ENCODE results near the gene ANAPC16. TPM values are rescaled to one million over a fixed set of nuclear protein-coding genes. Genes with fewer than 3 reads are reported as not detected.
"Not testable (repeated sequence)": the region's sequence is repeated elsewhere in the genome, so short reads cannot be mapped to it uniquely, and the experiment has no call there.

The ANAPC16 gene
- total RNA-seq, 1 donor from 2014 or later: 59.8 TPM

DNA sequence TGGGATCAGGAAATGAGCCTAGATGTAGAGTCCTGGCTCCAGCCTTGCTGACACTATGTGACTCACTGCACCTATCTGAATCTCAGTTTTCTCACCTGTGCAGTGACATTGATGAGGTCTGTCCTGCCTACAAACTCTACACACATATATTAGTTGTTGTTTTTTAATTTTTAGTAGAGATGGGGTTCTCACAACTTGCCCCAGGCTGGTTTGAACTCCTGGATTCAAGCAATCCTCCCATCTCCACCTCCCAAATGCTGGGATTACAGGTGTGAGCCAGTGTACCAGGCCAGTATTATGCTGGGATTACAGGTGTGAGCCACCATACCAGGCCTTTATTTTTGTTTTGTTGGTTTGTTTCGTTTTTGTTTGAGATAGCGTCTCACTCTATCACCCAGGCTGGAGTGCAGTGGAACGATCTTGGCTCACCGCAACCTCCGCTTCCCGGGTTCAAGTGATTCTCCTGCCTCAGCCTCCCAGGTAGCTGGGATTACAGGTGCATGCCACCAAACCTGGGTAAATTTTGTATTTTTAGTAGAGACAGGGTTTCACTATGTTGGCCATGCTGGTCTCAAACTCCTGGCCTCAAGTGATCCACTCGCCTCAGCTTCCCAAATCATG, 46.1 kb downstream of the ANAPC16 start:
- DNase-seq (ENCODE audit: low read depth, low spot score): no peak

DNA sequence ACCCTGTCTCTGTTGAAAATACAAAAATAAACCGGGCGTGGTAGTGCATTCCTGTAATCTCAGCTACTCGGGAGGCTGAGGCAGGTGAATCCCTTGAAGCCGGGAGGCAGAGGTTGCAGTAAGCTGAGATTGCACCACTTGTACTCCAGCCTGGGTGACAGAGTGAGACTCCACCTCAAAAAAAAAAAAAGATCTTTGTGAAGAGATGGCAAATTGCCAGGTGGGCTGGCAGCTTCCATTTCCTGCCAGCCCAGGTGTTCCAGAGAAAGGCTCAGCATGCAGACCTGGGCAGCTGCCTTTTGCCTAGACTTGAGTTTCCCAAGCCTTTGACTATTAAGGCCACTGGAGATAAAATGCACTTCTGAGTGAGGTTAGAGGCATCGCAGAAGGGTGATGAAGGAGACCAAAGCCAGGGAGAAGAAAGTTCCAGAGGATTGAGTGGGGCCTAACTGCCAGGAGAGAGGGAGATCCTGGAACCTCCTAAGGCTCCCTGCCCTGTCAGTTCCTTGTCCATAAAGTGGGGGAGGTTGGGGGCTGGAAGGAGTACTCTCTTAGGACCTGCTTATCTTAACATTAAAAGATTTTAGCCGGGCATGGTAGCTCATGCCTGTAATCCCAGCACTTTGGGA, 47.9 kb downstream of the ANAPC16 start:
- DNase-seq (ENCODE audit: low read depth, low spot score): no peak

DNA sequence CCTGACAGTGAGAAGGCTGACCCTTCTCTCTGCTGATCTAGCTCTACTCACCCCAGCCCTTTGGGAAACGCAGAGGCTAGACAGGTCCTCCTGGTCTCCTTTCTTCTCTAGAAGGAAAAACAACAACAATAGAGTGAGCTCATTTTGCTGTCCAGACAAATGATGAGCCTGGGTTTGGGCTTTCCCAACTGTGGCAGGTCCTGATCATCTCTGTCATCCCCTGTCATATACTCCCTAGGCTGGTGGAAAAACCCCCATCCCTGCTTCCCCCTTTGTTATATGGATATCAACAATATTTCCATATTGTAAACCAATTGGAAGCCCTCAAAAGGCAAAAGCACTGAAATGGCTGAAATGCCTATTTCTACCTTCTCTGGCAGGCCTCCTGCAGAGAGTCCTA, 48.7 kb downstream of the ANAPC16 start:
- DNase-seq (ENCODE audit: low read depth, low spot score): no peak

DNA sequence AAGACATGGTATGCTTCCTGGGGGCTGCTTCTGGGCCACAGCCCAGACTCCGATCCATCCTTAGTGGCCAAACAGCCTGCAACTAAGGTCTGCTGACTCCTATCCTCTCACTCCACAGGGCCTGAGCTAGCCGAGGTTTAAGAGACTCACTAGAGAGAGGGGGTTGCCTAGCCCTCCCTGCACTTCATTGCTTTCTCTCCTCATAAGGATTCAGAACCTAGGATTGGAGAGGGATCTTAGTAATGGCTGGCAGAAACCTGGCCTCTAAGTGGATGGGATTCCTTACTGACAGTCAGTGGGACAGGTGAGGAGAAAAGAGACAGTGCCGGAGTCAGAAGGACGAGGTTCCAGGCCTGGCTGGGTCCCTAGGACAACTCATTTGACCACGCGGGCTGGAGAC, 49.7 kb downstream of the ANAPC16 start:
- DNase-seq (ENCODE audit: low read depth, low spot score): no peak

DNA sequence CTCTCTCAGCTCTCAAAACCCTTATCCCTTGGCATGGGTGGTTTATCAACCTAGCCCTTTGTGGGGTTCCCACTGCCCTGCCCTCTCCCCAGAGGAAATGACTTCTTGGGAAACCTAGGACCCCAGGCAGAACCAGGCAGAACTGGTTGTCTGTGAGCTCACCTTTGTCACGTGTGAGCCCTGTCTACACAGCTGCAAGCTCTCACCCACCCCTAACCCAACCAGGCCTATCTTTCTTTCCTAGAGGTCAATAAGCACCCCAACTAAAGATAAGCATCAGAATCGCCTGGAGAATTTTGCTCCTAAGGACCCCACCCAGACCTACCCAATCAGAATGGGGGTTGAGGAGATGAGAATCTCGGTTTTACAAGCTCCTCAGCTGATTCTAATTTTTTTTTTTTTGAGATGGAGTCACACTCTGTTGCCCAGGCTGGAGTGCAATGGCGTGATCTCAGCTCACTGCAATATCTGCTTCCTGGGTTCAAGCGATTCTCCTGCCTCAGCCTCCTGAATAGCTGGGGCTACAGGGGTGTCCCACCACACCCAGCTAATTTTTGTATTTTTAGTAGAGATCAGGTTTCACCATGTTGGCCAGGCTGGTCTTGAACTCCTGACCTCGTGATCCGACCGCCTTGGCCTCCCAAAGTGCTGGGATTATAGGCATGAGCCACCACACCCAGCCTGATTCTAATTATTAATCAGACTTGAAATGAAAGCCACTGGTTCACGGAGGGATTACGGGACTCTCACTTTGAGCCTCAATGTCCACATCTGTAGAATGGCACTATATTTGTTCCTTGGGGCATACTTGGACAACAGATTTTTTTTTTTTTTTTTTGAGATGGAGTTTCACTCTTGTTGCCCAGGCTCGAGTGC, 50.4 kb downstream of the ANAPC16 start:
- no peak for DNase-seq (ENCODE audit: low read depth, low spot score)

DNA sequence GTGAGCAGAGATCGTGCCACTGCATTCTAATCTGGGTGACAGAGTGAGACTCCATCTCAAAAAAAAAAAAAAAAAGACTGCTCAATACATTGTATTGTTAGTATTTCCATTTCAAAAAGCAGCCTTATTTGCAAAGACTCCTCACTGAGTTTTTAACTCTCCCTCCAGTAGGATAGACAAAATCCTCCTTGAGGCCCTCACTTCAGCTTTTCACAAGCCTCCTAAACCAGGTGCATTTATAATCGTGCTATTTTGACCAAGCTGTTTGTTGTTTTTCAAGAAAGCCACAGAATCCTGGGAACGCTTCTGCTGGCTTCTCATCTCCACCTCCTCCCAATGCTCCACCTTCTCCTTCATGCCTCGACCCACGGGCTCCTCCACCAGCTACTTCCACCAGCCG, 51.6 kb downstream of the ANAPC16 start:
- no peak for DNase-seq (ENCODE audit: low read depth, low spot score)

DNA sequence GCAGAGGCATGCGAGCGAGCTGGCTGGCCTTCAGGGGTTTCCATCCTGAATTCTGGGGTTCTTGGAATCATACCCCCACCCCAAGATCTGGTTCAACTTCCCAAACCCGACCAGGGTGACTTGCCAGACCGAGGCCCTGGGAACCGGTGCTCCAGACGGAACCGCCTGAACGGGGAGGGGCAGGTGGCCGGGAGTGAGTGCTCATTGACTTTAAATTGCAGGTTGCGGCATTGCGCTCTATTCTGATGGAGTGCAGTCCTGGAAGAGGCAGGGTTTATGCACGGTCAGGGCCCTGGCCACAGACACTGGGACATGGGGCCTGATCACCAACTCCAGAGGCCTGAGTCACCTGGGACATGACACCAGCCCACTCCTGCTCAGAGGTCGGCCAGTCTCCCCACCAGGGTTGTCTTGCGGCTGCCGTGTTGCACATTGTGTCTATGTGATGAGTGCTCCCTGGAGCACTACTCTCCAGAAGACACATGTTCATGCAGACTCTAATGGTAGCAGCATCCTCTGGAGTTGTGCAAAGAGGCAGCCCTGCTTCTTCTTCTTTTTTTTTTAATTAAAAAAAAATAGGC, 52.1 kb downstream of the ANAPC16 start:
- DNase-seq (ENCODE audit: low read depth, low spot score): no peak

DNA sequence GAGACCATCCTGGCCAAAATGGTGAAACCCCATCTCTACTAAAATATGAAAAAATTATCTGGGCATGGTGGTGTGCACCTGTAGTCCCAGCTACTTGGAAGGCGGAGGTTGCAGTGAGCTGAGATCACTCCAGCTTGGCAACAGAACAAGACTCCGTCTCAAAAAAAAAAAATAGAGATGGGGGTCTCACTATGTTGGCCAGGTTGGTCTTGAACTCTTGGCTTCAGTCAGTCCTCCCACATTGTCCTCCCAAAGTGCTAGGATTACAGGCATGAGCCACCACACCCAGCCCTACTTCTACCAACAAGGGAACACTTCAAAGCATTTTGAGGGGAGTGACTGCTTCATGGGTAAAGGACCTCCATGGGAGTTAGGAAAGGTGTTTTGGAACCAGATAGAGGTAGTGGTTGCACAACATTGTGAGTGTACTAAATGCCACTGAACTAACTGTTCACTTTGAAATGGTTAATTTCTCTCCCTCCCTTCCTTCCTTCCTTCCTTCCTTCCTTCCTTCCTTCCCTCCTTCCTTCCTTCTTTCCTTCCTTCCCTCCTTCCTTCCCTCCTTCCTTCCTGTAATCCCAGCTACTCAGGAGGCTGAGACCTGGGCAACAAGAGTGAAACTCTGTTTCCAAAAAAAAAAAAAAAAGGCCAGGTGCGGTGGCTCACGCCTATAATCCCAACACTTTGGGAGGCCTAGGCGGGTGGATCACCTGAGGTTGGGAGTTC, 52.8 kb downstream of the ANAPC16 start:
- DNase-seq (ENCODE audit: low read depth, low spot score): not testable (repeated sequence)

DNA sequence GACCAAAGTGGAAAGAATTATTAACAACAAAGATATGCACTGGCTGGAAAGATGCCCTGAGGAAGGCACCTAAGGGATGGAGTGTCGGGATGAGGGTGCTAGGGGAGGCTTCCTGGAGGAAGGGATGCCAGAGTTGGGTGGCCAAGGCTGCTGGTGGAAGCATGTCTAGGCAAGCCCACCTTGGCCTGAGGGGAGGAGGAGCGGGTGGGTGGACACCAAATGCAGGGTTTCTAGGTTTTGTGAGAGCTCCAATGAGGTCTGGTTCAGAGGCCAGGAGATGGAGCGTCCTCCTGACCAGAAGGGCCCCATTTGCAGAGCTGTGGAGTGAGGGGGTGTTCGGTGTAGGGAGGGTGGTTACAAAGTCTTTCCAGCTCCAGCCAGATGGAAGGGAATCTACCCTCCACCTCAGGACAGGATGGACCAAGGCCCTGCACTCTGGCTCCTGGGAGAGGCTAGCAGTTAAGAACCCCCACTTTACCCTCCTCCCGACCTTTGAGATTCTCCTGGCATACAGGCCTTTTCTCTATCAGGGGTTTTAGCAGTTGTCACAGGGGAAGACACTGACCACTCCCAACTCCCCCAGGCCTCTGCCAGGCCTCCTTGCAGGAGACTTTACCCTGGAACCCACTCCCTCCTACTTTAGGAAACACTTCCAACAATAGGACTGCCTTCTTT, 54.9 kb downstream of the ANAPC16 start:
- DNase-seq (ENCODE audit: low read depth, low spot score): no peak

DNA sequence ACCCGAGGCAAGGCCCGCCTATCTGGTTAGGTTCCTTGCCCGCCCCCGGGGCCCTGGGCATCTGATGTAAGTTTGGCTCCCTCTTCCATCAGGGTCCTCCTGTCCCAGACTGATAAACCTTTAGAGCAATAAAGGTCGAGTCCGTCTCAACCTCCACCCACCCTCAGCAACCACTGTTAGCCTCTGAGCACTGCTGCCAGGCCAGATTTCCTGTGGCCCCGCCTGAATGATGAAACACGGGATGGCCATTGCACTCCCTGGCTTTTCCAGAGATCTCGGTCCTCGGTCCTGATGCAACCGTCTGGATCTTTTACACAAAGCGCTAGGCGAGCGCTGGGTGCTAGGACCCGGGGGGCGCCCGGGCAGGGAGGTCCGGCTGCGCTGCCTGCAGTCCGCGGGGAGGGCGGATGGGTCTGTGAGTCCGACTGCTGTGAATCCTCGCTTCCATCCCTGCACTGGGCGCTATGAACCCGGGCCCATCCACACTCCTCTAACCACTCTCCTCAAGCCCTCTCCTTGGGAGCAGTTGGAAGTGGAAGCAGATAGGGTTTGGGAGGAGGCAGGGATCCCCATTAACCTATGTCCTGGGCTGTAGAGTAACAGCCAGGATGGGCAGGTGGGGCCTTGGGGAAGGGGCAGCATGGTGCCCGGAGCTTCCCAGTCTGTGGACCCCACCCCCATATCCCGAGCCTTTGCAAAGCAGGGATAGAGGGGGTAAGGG, 57.0 kb downstream of the ANAPC16 start:
- peak; percentile 67 for DNase-seq (ENCODE audit: low read depth, low spot score)

DNA sequence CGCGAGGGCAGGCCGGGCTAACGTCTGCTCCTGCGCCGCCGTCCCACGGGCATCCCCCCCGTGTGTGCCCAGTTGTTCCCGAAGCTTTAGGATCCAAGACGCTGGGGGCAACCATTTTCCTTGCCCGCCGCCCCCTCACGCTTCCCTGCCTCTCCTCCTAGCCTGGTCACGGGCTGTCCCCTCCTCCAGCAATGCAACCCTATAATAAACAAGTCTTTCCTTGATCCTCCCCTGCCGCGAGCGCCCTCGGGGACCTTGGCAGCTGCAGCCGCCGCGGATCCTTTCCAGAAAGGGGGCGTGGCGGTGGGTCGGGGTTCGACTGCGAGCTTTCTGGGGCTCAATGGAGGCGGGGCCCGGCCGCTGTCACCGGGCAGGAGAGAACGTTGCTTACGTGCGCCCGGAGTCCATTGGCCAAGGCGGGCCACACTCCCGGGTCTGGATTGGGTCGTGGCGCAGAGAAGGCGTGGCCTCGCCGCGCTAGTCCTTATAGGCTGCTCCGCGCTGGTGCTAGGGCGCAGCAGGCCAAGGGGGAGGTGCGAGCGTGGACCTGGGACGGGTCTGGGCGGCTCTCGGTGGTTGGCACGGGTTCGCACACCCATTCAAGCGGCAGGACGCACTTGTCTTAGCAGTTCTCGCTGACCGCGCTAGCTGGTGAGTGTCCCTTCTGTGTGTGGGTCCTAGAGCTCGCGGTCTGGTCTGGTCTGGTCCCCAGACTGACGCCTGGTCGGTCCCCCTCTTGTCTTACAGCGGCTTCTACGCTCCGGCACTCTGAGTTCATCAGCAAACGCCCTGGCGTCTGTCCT, 57.8 kb downstream of the ANAPC16 start, which contains the start of gene DDIT4:
TSS of gene DDIT4 (plus strand) at position 515 of the 803 bp plus-strand sequence. CDS start 293 bp downstream, outside the sequence.
- peak; percentile 96 for DNase-seq (ENCODE audit: low read depth, low spot score)

DNA sequence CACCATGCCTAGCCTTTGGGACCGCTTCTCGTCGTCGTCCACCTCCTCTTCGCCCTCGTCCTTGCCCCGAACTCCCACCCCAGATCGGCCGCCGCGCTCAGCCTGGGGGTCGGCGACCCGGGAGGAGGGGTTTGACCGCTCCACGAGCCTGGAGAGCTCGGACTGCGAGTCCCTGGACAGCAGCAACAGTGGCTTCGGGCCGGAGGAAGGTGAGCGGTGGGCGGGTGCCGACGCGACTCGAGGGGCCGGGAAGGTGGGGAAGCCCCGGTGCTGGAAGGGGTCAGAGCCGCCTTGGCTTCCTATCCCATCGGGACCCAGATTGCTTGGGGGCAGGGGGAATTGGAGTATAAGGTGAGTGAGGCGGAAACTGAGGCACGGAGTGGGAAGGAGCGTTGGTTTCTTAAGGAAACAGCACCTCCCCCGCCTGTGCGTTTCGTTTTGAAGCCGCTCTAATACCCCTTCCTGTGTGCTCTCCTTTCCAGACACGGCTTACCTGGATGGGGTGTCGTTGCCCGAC, 58.5 kb downstream of the ANAPC16 start:
- no peak for DNase-seq (ENCODE audit: low read depth, low spot score)

DNA sequence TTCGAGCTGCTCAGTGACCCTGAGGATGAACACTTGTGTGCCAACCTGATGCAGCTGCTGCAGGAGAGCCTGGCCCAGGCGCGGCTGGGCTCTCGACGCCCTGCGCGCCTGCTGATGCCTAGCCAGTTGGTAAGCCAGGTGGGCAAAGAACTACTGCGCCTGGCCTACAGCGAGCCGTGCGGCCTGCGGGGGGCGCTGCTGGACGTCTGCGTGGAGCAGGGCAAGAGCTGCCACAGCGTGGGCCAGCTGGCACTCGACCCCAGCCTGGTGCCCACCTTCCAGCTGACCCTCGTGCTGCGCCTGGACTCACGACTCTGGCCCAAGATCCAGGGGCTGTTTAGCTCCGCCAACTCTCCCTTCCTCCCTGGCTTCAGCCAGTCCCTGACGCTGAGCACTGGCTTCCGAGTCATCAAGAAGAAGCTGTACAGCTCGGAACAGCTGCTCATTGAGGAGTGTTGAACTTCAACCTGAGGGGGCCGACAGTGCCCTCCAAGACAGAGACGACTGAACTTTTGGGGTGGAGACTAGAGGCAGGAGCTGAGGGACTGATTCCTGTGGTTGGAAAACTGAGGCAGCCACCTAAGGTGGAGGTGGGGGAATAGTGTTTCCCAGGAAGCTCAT, 59.0 kb downstream of the ANAPC16 start:
- DNase-seq (ENCODE audit: low read depth, low spot score): no peak

DNA sequence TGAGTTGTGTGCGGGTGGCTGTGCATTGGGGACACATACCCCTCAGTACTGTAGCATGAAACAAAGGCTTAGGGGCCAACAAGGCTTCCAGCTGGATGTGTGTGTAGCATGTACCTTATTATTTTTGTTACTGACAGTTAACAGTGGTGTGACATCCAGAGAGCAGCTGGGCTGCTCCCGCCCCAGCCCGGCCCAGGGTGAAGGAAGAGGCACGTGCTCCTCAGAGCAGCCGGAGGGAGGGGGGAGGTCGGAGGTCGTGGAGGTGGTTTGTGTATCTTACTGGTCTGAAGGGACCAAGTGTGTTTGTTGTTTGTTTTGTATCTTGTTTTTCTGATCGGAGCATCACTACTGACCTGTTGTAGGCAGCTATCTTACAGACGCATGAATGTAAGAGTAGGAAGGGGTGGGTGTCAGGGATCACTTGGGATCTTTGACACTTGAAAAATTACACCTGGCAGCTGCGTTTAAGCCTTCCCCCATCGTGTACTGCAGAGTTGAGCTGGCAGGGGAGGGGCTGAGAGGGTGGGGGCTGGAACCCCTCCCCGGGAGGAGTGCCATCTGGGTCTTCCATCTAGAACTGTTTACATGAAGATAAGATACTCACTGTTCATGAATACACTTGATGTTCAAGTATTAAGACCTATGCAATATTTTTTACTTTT, 59.7 kb downstream of the ANAPC16 start:
- DNase-seq (ENCODE audit: low read depth, low spot score): no peak

DNA sequence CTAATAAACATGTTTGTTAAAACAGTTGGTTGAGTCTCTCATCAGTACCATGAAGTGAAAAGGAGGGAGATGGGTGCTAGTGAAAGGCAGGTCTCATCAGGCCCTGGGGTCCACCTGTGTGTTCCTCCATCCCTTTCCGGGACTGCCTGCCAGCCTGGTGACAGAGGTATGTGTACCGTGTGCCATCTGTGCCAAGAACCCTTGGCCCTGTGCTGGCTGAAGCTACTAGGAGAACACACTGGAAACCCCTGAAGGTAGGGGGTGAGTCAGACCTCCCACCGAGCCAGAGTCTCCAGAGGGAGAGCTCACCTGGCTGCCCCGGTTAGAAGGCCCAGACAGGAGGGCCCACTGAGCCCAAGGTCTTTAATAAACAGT, 60.2 kb downstream of the ANAPC16 start:
- no peak for DNase-seq (ENCODE audit: low read depth, low spot score)

DNA sequence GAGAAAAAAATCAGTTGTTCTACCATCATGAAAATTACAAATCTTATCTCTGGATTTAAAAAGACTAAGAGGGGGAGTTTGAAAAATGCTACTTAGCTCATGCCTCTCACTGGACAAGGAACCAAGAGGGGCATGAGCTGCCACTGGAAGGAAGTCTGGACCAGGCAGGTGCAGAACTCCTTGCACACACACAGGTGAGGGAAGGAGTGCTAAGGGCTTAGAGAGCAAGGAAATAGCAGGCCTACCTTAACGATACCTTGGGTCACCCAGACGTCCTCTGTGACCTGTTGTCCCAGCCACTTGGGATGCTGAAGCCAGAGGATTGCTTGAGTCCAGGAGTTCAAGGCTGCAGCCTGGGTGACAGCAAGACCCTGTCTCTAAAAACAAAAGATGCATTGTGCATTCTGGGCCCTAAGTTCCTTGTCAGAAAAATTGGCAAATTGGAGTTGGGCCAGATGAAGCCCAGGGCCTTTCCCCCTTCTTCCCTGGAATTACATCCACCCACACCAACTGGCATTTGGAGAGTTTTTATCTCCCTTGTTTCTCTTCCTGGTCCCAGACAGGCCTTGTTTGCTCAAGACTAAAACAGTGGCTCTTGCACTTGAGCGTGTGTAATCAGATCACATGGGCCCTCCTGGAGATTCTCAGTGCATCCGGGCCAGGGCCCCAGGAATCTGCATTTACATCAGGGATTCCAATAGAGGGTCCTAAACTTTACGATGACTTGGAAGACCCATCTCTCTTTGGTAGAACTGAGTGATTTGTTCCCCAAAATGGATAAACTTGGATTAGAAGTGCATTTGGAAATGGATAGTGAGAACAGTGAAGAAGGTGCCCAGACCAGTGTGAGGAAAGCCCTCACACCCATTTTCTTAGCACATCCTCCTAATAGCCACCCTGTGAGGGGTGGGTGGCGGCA, 60.9 kb downstream of the ANAPC16 start:
- no peak for DNase-seq (ENCODE audit: low read depth, low spot score)
